HEK293T (cell line): ENCODE measurements around the gene NRDC.

ENCODE experiments used
- ARNT ChIP-seq: fragments of 450-650 bp; IDR thresholded peaks from 2 replicates; pipeline ENCODE4 v1.6.1; 2017; ENCODE audit warnings: mild to moderate bottlenecking
- ZNF384 ChIP-seq: fragments of 450-650 bp; IDR thresholded peaks from 2 replicates; pipeline ENCODE4 v1.6.1; 2016

DNA sequence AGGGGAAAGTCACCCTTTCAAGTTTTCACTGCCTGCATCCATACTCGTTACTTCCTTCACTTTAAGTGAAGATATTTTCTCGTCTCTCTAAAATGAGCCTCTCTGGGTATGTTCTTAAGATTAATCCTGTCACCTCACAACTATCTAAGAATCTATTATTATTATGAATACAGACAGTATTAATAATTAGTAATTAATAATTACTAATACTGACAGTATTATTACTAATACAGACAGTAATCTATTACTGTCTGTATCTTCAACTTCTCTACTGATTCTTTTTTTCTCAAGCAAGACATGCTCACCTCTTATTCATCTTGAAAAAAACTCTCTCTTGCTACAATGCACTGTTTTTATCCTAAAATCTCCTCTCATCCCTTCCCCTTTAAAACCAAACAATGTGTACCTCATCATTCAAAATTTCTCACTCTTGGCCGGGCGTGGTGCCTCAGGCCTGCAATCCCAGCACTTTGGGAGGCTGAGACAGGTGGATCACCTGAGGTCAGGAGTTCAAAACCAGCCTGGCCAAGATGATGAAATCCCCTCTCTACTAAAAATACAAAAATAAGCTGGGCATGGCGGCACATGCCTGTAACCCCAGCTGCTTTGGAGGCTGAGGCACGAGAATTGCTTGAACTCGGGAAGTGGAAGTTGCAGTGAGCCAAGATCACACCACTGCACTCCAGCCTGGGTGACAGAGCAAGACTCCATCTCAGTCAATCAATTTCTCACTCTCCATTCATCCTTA lies 7.8 kb downstream of the NRDC start:
- TF ChIP-seq ZNF384 = no peak
- TF ChIP-seq ARNT = no peak
